ENCODE measurements around the gene SSX2B. TPM values are rescaled to one million over a fixed set of nuclear protein-coding genes. Genes with fewer than 3 reads are reported as not detected.
"Not testable (repeated sequence)": the region's sequence is repeated elsewhere in the genome, so short reads cannot be mapped to it uniquely, and the experiment has no call there.

Gene SSX2B, protein sequence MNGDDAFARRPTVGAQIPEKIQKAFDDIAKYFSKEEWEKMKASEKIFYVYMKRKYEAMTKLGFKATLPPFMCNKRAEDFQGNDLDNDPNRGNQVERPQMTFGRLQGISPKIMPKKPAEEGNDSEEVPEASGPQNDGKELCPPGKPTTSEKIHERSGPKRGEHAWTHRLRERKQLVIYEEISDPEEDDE
- total RNA-seq = not detected

DNA sequence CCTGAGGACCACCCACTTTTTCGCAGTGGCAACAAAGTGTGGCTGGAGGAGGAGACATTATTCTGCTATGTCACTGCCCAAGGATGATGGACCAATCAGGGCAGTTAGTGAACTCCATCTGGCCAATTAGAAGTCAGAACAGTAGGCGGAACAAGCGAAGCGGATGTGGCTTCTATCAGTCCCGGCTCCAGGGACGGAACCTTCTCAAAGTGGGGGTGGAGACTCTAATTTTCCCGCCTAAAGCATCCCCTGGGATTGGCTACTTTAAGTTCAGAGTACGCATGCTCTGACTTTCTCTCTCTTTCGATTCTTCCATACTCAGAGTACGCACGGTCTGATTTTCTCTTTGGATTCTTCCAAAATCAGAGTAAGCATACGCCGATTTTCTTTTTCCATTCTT lies at the start of gene SSX2B:
TSS of gene SSX2B (plus strand) at position 301 of the 400 bp plus-strand sequence. CDS start 1,429 bp downstream, outside the sequence.
- H3K27ac ChIP-seq; intact Hi-C loops (cut with DNase I): not testable (repeated sequence)
- WGBS, 2 donors = no CpG with 5 or more reads among the region's 13 CpGs

DNA sequence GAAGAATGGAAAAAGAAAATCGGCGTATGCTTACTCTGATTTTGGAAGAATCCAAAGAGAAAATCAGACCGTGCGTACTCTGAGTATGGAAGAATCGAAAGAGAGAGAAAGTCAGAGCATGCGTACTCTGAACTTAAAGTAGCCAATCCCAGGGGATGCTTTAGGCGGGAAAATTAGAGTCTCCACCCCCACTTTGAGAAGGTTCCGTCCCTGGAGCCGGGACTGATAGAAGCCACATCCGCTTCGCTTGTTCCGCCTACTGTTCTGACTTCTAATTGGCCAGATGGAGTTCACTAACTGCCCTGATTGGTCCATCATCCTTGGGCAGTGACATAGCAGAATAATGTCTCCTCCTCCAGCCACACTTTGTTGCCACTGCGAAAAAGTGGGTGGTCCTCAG lies 44.0 kb upstream of the SSX2B start, which contains the start of gene SSX2:
TSS of gene SSX2 (minus strand) at position 101 of the 400 bp plus-strand sequence. CDS start 1,429 bp downstream, outside the sequence.
- H3K27ac ChIP-seq; H3K27me3 ChIP-seq; H3K9me3 ChIP-seq; DNase-seq; intact Hi-C loops (cut with DNase I); H3K4me3 ChIP-seq; H3K4me1 ChIP-seq; ATAC-seq; H3K36me3 ChIP-seq (replicated peaks in 1 of 2; ENCODE audit: insufficient read depth in 1 of 2, low read depth in 2 of 2): not testable (repeated sequence)
- no CpG with 5 or more reads among the region's 13 CpGs for WGBS, 2 donors

More for the DNA sequence above, at the start of gene SSX2B:
- H3K4me1 ChIP-seq; H3K4me3 ChIP-seq; H3K27me3 ChIP-seq; H3K9me3 ChIP-seq; H3K36me3 ChIP-seq (replicated peaks in 1 of 2; ENCODE audit: insufficient read depth in 1 of 2, low read depth in 2 of 2); ATAC-seq; DNase-seq: not testable (repeated sequence)

DNA sequence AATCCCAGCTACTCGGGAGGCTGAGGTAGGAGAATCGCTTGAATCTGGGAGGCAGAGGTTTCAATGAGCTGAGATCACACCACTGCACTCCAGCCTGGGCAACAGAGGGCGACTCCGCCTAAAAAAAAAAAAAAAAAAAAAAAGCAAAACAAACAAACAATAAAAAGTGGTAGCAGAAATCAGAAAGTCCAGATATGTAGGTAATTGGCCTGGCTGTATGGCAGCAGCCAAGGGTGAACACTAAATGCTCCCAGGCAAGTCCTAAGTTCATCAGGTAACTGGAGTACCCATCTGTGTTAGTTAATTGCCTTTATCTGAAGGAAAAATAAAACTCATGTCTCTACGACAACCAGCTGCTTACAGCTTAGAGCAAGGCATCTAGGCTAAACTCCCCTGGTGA lies 14.9 kb downstream of the SSX2B start:
- no CpG with 5 or more reads among the region's 5 CpGs for WGBS, 2 donors
- DNase-seq; intact Hi-C loops (cut with DNase I): not testable (repeated sequence)

DNA sequence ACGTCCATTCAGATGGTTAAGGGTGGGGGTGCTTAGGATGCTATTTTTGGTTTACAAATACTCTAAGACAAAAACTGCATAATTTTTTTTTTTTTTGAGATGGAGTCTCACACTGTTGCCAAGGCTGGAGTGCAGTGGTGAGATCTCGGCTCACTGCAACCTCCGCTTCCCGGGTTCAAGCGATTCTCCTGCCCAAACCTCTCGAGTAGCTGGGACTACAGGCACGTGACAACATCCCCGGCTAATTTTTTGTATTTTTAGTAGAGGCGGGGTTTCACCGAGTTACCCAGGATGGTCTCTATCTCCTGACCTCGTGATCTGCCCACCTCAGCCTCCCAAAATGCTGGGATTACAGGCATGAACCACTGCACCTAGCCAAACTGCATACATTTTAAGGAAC lies 22.5 kb downstream of the SSX2B start:
- ATAC-seq; H3K27ac ChIP-seq; DNase-seq; H3K4me1 ChIP-seq; H3K9me3 ChIP-seq; H3K36me3 ChIP-seq (replicated peaks in 1 of 2; ENCODE audit: insufficient read depth in 1 of 2, low read depth in 2 of 2); intact Hi-C loops (cut with DNase I); H3K27me3 ChIP-seq; H3K4me3 ChIP-seq: not testable (repeated sequence)
- 67 to 73% methylated on average over 3 to 7 of the region's 11 CpGs for WGBS, 2 donors

More for the DNA sequence above, 14.9 kb downstream of the SSX2B start:
- H3K36me3 ChIP-seq (replicated peaks in 1 of 2; ENCODE audit: insufficient read depth in 1 of 2, low read depth in 2 of 2); H3K9me3 ChIP-seq; ATAC-seq; H3K4me3 ChIP-seq; H3K27me3 ChIP-seq; H3K4me1 ChIP-seq; H3K27ac ChIP-seq: not testable (repeated sequence)

DNA sequence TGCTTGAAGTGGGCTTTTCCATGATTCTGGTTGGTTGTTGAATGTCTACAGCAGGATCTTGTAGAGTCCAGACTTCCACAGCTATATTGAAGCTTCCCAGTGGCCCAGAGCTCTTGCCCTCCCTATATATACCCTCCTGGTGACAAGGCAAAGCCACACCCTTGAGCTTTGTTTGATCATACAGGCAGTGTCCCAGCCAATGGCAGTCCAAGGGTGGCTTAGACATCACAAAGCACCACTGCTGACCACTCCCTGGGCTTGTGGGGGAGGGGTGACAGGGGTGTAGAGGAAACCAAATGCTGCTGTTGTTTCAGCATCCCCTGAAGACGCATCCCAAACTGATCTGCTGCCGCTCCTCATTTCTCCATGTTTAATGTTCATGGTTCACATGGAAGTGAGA lies 46.3 kb downstream of the SSX2B start, which contains the start of gene SPANXN5:
TSS of gene SPANXN5 (minus strand) at position 101 of the 400 bp plus-strand sequence. CDS start at position 22, 79 bp downstream.
- WGBS, 2 donors = 94 to 100% methylated on average over 1 to 2 of the region's 2 CpGs
- H3K9me3 ChIP-seq; H3K36me3 ChIP-seq (replicated peaks in 1 of 2; ENCODE audit: insufficient read depth in 1 of 2, low read depth in 2 of 2); ATAC-seq; intact Hi-C loops (cut with DNase I); DNase-seq; H3K27me3 ChIP-seq; H3K4me1 ChIP-seq; H3K27ac ChIP-seq; H3K4me3 ChIP-seq: not testable (repeated sequence)

DNA sequence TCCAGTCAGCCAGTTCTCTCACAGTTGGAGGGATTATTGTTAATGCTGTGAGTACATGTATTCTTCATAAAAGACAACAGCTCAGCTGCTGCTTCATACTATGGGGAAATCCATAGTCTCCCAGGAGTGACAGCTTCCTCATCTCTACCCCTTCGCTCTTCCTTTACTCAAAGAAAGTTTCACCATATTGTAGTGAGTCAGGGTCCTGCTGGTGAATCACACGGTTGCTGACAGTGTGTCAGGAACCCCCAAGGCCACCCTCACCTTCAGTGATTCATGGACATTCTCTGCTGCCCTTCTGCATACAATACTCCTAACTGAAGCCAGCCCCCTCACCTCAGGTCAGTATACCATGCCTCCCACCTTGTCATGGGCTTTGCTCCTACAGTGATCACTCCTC lies 53.8 kb downstream of the SSX2B start:
- ATAC-seq; H3K27ac ChIP-seq; H3K27me3 ChIP-seq; DNase-seq; H3K36me3 ChIP-seq (replicated peaks in 1 of 2; ENCODE audit: insufficient read depth in 1 of 2, low read depth in 2 of 2); intact Hi-C loops (cut with DNase I); H3K4me3 ChIP-seq; H3K9me3 ChIP-seq; H3K4me1 ChIP-seq: not testable (repeated sequence)
- 51 to 71% methylated on average over 2 of the region's 2 CpGs for WGBS, 2 donors

Small RNA genes lying within 50 kb of the gene (small RNA-seq; reads per million reads assigned to genes)
- not detected for gene AC244505.3
- not detected for gene AC244505.5
- gene AC244505.6 = not detected
- gene AC244505.7 = not detected

Other genes with a start within 250 kb of the SSX2B start
- gene XAGE1B, start 234.2 kb upstream of the SSX2B start, total RNA-seq = not detected
- not detected for gene SSX7, start 96.4 kb upstream of the SSX2B start, total RNA-seq
- gene SSX2, start 44.1 kb upstream of the SSX2B start, total RNA-seq = not detected
- gene SPANXN5, start 46.2 kb downstream of the SSX2B start, total RNA-seq = not detected
- not detected for gene XAGE5, start 60.0 kb downstream of the SSX2B start, total RNA-seq
- not detected for gene XAGE3, start 116.8 kb downstream of the SSX2B start, total RNA-seq
- gene FAM156B, start 146.1 kb downstream of the SSX2B start, total RNA-seq = 10 to 100 TPM in 1 of 2 donors, 1 to 10 TPM in 1; 8.0 to 44.8 TPM
- 10 to 100 TPM; 20.1 to 24.6 TPM for gene FAM156A, start 207.3 kb downstream of the SSX2B start, total RNA-seq